Activated T-cell treated with anti-CD3 and anti-CD28 coated beads, Interleukin-2, amount 50 U/mL, for 24 hours (primary cell): ENCODE data around the gene TTC27.

Experiments used
- DNase-seq: peaks from one replicate; pipeline ENCODE4 v3.0.0-alpha.2; 2020
- H3K27ac Mint-ChIP-seq: 2 replicates; pipeline ENCODE4 v1.8.0; 2020; ENCODE audit warnings: mild to moderate bottlenecking, mixed read lengths
- H3K27me3 Mint-ChIP-seq: 2 replicates; pipeline ENCODE4 v1.8.0; 2020; ENCODE audit warnings: mixed read lengths
- H3K36me3 Mint-ChIP-seq: 2 replicates; pipeline ENCODE4 v1.8.0; 2020; ENCODE audit warnings: low read depth, mixed read lengths
- H3K4me1 Mint-ChIP-seq: 2 replicates; pipeline ENCODE4 v1.8.0; 2020; ENCODE audit warnings: low read depth, mixed read lengths
- H3K4me3 Mint-ChIP-seq: 2 replicates; pipeline ENCODE4 v1.8.0; 2020; ENCODE audit warnings: mild to moderate bottlenecking, moderate library complexity, mixed read lengths
- H3K9me3 Mint-ChIP-seq: 2 replicates; pipeline ENCODE4 v1.8.0; 2020; ENCODE audit warnings: mixed read lengths

Gene TTC27

DNA sequence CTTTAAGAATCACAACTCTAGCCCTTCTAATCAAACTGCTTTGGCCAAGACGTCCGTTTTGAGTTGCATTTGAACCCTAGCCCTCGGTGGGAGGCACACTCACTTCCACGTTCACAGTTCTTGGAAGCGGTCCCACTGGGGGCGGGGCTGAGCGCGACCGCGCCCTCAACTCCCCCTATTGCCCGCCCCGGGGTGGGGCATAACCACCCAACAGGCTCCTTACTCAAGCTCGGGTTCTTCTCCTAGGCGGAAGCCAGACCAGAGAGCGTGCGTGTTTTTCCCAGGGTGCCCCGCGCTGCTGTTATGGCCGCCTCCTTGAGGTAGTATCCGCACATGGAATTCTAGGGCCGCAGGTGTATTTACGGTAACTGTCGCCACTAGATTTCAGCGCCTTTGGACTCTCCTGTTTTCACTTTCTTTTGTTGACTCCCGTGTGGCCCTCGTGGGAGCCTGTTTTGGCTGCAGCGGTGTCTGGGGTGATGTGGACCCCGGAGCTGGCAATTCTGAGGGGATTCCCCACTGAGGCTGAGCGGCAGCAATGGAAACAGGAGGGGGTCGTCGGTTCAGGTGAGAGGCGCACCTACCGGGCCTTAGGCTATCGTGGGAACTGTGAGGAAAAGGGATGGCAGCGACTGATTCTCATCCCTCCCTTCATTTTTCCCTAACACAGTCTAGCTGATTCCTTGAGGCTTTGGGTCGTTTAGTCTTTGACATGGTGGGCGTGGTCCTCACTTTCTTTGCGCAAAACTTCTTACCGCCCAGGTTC, at the start of gene TTC27:
TTC27 (plus strand) TSS at position 237 of the 766 bp plus-strand sequence; CDS start at position 480, 243 bp downstream.
- no peaks in the 10 kb centered on the region for H3K9me3 Mint-ChIP-seq
- H3K4me3 Mint-ChIP-seq, result peak within 1 kb of the TSS; percentile 95
- no peaks in the 10 kb centered on the region for H3K27me3 Mint-ChIP-seq
- H3K27ac Mint-ChIP-seq, result peak within 1 kb of the TSS; percentile 96
- peaks cover 43% of the 10 kb centered on the region for H3K36me3 Mint-ChIP-seq
- H3K4me1 Mint-ChIP-seq, result peaks cover 43% of the 10 kb centered on the region
- peak; percentile 97 for DNase-seq

- peaks cover 58% of the 10 kb centered on the region for H3K36me3 Mint-ChIP-seq
- H3K9me3 Mint-ChIP-seq, result no peaks in the 10 kb centered on the region
- peak overlapping the region; percentile 91 for H3K27ac Mint-ChIP-seq
- DNase-seq, result no peak
- H3K27me3 Mint-ChIP-seq, result no peaks in the 10 kb centered on the region
- peak overlapping the region; percentile 12 for H3K4me3 Mint-ChIP-seq
- peaks cover 34% of the 10 kb centered on the region for H3K4me1 Mint-ChIP-seq
Measured at GRCh38 chr2:32591669-32592463, 36.0 kb upstream of the TTC27 start.

DNA sequence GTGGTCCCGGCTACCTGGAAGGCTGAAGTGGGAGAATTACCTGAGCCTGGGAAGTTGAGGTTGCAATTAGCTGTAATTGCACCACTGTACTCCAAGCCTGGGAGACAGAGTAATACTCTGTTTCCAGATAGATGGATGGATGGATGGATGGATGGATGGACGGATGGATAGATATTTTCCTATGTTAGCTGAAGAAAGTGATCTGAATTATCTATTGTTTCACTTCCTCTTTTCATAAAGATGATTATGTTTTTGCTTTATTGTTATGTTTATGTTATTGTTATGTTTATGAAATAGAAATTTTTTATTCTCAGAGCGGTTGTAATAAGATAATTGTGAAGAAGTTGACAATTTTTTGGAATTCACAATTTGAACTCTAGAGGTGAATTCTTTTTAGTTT, 33.3 kb upstream of the TTC27 start:
- no peak overlapping the region for H3K27ac Mint-ChIP-seq
- no peaks in the 10 kb centered on the region for H3K9me3 Mint-ChIP-seq
- H3K4me1 Mint-ChIP-seq, result peaks cover 28% of the 10 kb centered on the region
- no peaks in the 10 kb centered on the region for H3K27me3 Mint-ChIP-seq
- H3K4me3 Mint-ChIP-seq, result no peak overlapping the region
- peaks cover 77% of the 10 kb centered on the region for H3K36me3 Mint-ChIP-seq
- DNase-seq, result no peak

DNA sequence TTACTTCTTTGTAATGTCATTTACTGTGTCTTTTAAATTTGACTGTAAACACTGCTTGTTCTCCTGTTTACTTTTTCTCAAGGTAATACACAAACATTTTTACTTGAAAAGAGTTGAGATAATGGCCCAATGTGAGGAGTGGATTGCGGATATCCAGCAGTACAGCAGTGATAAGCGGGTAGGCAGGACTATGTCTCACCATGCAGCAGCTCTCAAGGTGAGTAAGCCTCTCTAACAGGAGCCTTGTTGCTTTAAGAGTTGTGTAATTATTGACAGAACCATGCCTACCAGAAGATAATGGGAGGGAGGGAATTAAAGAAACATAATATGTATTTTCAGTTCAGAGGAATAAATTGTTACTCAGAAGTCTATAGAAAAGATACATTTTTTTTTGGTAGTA, 16.5 kb upstream of the TTC27 start:
- Mint-ChIP-seq H3K4me3 (no peak overlapping the region), H3K9me3 (no peaks in the 10 kb centered on the region), H3K27ac (no peak overlapping the region), H3K36me3 (peaks cover 86% of the 10 kb centered on the region), H3K27me3 (no peaks in the 10 kb centered on the region), H3K4me1 (no peaks in the 10 kb centered on the region)
- no peak for DNase-seq

DNA sequence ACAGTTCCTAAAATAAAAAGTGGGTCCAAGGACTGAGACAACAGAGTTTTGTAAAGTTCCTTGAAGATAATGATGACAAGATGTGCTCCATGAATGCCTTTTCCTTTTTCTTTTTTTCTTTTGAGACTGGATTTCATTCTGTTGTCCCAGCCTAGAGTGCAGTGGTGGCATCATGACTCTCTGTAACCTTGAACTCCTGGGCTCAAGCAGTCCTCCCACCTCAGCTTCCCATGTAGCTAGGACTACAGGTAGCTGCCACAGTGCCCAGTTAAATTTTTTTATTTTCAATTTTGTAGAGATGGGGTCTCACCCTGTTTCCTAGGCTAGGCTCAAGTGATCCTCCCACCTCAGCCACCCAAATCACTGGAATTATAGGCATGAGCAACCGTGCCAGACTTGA, 16.1 kb upstream of the TTC27 start:
- H3K9me3 Mint-ChIP-seq, result no peaks in the 10 kb centered on the region
- H3K36me3 Mint-ChIP-seq, result peaks cover 85% of the 10 kb centered on the region
- H3K4me1 Mint-ChIP-seq, result no peaks in the 10 kb centered on the region
- H3K4me3 Mint-ChIP-seq, result no peak overlapping the region
- H3K27me3 Mint-ChIP-seq, result no peaks in the 10 kb centered on the region
- no peak for DNase-seq
- H3K27ac Mint-ChIP-seq, result peak overlapping the region; percentile 66

DNA sequence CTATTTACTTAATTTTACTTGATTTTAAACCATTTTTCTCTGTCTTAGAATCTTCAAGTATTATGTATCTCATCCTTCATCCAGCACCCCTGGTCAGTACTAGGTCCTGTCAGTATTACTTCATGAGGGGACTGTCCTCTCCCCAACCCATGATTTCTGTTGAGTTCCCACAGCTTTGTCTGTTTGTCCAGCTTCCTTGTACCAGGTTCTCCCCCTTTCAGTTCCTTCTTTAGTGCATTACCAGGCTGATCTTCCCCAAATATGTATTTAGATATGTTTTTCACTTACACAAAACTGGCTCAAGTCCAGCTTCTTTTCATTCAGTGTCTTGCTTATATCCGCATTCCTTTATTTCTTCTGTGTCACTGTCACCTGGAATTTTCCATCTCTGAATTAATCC, 13.8 kb upstream of the TTC27 start:
- DNase-seq, result no peak
- Mint-ChIP-seq H3K4me3 (no peak overlapping the region), H3K36me3 (peaks cover 87% of the 10 kb centered on the region), H3K27me3 (no peaks in the 10 kb centered on the region), H3K27ac (peak overlapping the region; percentile 10), H3K4me1 (no peaks in the 10 kb centered on the region), H3K9me3 (no peaks in the 10 kb centered on the region)

GRCh38 chr2:32617599-32618189, 10.2 kb upstream of the TTC27 start:
- Mint-ChIP-seq H3K4me3 (no peak overlapping the region), H3K36me3 (peaks cover 84% of the 10 kb centered on the region), H3K27ac (no peak overlapping the region), H3K27me3 (no peaks in the 10 kb centered on the region), H3K4me1 (no peaks in the 10 kb centered on the region), H3K9me3 (no peaks in the 10 kb centered on the region)
- DNase-seq, result no peak

GRCh38 chr2:32622570-32623310, 5.1 kb upstream of the TTC27 start:
- DNase-seq, result no peak
- Mint-ChIP-seq H3K27me3 (no peaks in the 10 kb centered on the region), H3K36me3 (peaks cover 48% of the 10 kb centered on the region), H3K9me3 (no peaks in the 10 kb centered on the region), H3K4me1 (peaks cover 7% of the 10 kb centered on the region), H3K27ac (peak overlapping the region; percentile 69), H3K4me3 (no peak overlapping the region)

GRCh38 chr2:32623311-32623706, 4.5 kb upstream of the TTC27 start:
- Mint-ChIP-seq H3K4me1 (peaks cover 9% of the 10 kb centered on the region), H3K27me3 (no peaks in the 10 kb centered on the region), H3K36me3 (peaks cover 48% of the 10 kb centered on the region), H3K4me3 (no peak overlapping the region), H3K27ac (no peak overlapping the region), H3K9me3 (no peaks in the 10 kb centered on the region)
- no peak for DNase-seq

- H3K27ac Mint-ChIP-seq, result no peak overlapping the region
- H3K27me3 Mint-ChIP-seq, result no peaks in the 10 kb centered on the region
- DNase-seq, result no peak
- peaks cover 20% of the 10 kb centered on the region for H3K4me1 Mint-ChIP-seq
- H3K9me3 Mint-ChIP-seq, result no peaks in the 10 kb centered on the region
- peaks cover 38% of the 10 kb centered on the region for H3K36me3 Mint-ChIP-seq
- H3K4me3 Mint-ChIP-seq, result no peak overlapping the region
Measured at GRCh38 chr2:32624812-32625211, 3.0 kb upstream of the TTC27 start.

- Mint-ChIP-seq H3K9me3 (no peaks in the 10 kb centered on the region), H3K27me3 (no peaks in the 10 kb centered on the region), H3K4me1 (peaks cover 31% of the 10 kb centered on the region), H3K36me3 (peaks cover 43% of the 10 kb centered on the region), H3K4me3 (peak overlapping the region; percentile 95), H3K27ac (peak overlapping the region; percentile 96)
- no peak for DNase-seq
Measured at GRCh38 chr2:32626639-32627221, 1.1 kb upstream of the TTC27 start.

DNA sequence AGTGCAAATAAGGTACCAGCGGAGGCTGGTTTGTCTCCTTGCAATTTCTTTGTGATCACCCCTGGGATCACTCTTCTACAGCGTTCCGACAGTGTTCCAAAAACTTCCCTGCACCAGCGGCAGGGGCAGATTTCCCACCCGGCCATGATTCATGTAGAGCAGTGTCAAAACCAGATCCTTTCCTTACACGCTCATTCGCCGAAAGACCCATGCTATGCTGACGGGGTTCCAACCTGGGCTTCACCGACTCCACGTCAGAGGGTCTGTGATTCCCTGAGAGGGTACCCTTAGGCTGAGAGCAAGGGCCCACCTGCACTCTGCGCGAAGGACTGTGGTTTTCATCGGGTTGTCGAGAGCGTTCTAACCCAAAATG, 423 bp upstream of the TTC27 start:
- Mint-ChIP-seq H3K9me3 (no peaks in the 10 kb centered on the region), H3K27me3 (no peaks in the 10 kb centered on the region), H3K36me3 (peaks cover 43% of the 10 kb centered on the region), H3K4me1 (peaks cover 37% of the 10 kb centered on the region), H3K27ac (peak overlapping the region; percentile 96), H3K4me3 (peak overlapping the region; percentile 95)
- DNase-seq, result no peak

DNA sequence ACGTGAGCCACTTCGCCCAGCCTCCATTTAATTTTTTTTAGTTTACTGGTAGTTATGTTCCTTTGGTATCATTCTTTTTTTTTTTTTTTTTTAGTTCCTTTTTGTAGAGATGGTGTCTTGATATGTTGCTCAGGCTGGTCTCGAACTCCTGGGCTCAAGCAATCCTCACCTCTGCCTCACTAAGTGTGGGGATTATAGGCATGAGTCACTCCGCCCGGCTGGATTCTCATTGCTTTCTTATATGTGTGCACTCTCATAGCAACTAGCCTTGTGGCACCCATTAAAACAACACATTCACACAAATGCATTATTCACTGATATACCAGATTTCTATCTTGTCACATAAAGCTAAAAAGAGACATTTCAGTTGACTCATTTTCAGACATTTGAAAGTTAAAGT, 4.2 kb downstream of the TTC27 start:
- Mint-ChIP-seq H3K9me3 (no peaks in the 10 kb centered on the region), H3K4me3 (no peak overlapping the region), H3K4me1 (peaks cover 43% of the 10 kb centered on the region), H3K27ac (peak overlapping the region; percentile 74), H3K36me3 (peaks cover 74% of the 10 kb centered on the region), H3K27me3 (no peaks in the 10 kb centered on the region)
- DNase-seq, result no peak

GRCh38 chr2:32633040-32633439, 5.2 kb downstream of the TTC27 start:
- Mint-ChIP-seq H3K9me3 (no peaks in the 10 kb centered on the region), H3K36me3 (peaks cover 83% of the 10 kb centered on the region), H3K4me3 (no peak overlapping the region), H3K27me3 (no peaks in the 10 kb centered on the region), H3K27ac (no peak overlapping the region), H3K4me1 (peaks cover 36% of the 10 kb centered on the region)
- no peak for DNase-seq
